K562 (cell line): ENCODE measurements around the gene NEURL1B. TPM values are rescaled to one million over a fixed set of nuclear protein-coding genes. Genes with fewer than 3 reads are reported as not detected.

Experiments used
- CSDE1 ChIP-seq, 2 experiments: fragments of 450-650 bp; IDR thresholded peaks; 2 replicates each; pipeline ENCODE4 v1.6.1; 2016; ENCODE audit warnings: mild to moderate bottlenecking in 1 of 2
- RBM14 ChIP-seq: fragments of 200-400 bp; formaldehyde crosslinking; IDR thresholded peaks from 2 replicates; pipeline ENCODE4 v1.6.1; 2018; ENCODE audit warnings: low read depth, mild to moderate bottlenecking, low read length, moderate library complexity, borderline replicate concordance; ENCODE audit not compliant: insufficient read depth
- ZNF12 ChIP-seq: sonication (generic); formaldehyde crosslinking; IDR thresholded peaks from 2 replicates; pipeline ENCODE4 v1.4.0; 2020; ENCODE audit warnings: mild to moderate bottlenecking, missing genetic modification reagents
- polyA plus RNA-seq, 8 experiments: library from polyadenylated mRNA; depleted of rRNA in 4 of 8; stranded (reverse) in 5 of 8; unstranded in 3 of 8; fragments of >200 nt; fragmentation: Nextera tagmentation in 2 of 8; fragmentation: Illumina TruSeq in 1 of 8; extraction: Ambion mirVana in 2 of 8; extraction: Trizol in 1 of 8; gene quantifications; 2 replicates each; pipeline versions ENCODE4 v1.2.1 to v1.2.3, GENCODE V29; 2011 to 2014; ENCODE audit warnings: inconsistent platforms in 1 of 8, missing spikeins in 1 of 8
- total RNA-seq, 7 experiments: library from RNA; depleted of rRNA in 6 of 7; stranded (reverse); fragments of >200 nt in 6 of 7; fragmentation: Illumina TruSeq in 2 of 7; extraction: Trizol in 2 of 7; gene quantifications; 2 replicates each; pipeline versions ENCODE4 v1.2.1 to v1.2.3, GENCODE V29; 2011 to 2021; ENCODE audit warnings: low replicate concordance in 1 of 7
- TF ChIP-seq, protein P1 (sequence below): fragments of 250-450 bp; sonication (Bioruptor Pico); IDR thresholded peaks from 2 replicates; pipeline ENCODE4 v1.9.0; 2021; ENCODE audit warnings: mild to moderate bottlenecking, inconsistent platforms
- TF ChIP-seq, protein P2 (sequence below): fragments of 450-650 bp; IDR thresholded peaks from 2 replicates; pipeline ENCODE4 v1.6.1; 2017; ENCODE audit warnings: antibody characterized with exemption, mild to moderate bottlenecking

The NEURL1B gene
- total and polyA plus RNA-seq, 9 of the 15 experiments (the other 6 are each of a cell fraction or from before 2014, with no cell fraction given) = 0.04 TPM; not detected in 8

DNA sequence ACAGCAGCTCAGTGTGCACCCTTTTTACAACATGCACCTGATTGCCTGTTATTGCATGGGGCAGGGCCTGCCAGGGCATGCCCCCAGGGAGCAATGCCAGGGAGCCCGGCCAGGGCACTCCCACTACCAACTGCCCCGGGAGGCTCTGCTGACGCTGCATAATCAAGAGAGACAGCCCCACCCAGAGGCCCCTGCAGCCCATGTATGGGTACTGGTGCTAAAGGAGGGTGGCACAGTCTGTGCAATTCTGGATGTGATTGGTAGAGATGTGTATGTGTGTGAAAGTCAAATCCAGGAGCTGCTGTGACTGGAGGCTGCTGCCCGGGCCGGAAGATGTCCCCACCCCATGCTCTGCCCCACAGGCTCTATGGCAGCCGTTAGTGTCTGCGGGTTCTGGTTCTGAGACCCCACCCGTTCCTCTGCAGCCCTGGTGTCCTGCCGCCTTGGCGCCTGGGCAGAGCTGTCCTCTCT is 3.9 kb upstream of the NEURL1B start (continued):
- TF ChIP-seq, protein P1, sequence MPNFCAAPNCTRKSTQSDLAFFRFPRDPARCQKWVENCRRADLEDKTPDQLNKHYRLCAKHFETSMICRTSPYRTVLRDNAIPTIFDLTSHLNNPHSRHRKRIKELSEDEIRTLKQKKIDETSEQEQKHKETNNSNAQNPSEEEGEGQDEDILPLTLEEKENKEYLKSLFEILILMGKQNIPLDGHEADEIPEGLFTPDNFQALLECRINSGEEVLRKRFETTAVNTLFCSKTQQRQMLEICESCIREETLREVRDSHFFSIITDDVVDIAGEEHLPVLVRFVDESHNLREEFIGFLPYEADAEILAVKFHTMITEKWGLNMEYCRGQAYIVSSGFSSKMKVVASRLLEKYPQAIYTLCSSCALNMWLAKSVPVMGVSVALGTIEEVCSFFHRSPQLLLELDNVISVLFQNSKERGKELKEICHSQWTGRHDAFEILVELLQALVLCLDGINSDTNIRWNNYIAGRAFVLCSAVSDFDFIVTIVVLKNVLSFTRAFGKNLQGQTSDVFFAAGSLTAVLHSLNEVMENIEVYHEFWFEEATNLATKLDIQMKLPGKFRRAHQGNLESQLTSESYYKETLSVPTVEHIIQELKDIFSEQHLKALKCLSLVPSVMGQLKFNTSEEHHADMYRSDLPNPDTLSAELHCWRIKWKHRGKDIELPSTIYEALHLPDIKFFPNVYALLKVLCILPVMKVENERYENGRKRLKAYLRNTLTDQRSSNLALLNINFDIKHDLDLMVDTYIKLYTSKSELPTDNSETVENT (CRISPR knock-in tag) = no peak
- TF ChIP-seq ZNF12 (CRISPR knock-in tag) (no peak), RBM14 (no peak), CSDE1 (IDR thresholded peaks at IDR 0.05) (no peak)
- TF ChIP-seq, protein P2, sequence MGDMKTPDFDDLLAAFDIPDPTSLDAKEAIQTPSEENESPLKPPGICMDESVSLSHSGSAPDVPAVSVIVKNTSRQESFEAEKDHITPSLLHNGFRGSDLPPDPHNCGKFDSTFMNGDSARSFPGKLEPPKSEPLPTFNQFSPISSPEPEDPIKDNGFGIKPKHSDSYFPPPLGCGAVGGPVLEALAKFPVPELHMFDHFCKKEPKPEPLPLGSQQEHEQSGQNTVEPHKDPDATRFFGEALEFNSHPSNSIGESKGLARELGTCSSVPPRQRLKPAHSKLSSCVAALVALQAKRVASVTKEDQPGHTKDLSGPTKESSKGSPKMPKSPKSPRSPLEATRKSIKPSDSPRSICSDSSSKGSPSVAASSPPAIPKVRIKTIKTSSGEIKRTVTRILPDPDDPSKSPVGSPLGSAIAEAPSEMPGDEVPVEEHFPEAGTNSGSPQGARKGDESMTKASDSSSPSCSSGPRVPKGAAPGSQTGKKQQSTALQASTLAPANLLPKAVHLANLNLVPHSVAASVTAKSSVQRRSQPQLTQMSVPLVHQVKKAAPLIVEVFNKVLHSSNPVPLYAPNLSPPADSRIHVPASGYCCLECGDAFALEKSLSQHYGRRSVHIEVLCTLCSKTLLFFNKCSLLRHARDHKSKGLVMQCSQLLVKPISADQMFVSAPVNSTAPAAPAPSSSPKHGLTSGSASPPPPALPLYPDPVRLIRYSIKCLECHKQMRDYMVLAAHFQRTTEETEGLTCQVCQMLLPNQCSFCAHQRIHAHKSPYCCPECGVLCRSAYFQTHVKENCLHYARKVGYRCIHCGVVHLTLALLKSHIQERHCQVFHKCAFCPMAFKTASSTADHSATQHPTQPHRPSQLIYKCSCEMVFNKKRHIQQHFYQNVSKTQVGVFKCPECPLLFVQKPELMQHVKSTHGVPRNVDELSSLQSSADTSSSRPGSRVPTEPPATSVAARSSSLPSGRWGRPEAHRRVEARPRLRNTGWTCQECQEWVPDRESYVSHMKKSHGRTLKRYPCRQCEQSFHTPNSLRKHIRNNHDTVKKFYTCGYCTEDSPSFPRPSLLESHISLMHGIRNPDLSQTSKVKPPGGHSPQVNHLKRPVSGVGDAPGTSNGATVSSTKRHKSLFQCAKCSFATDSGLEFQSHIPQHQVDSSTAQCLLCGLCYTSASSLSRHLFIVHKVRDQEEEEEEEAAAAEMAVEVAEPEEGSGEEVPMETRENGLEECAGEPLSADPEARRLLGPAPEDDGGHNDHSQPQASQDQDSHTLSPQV = no peak
